Measurements from ENCODE around the gene CLCN5.
"Not testable (repeated sequence)": the region's sequence is repeated elsewhere in the genome, so short reads cannot be mapped to it uniquely, and the experiment has no call there.

Gene CLCN5

DNA sequence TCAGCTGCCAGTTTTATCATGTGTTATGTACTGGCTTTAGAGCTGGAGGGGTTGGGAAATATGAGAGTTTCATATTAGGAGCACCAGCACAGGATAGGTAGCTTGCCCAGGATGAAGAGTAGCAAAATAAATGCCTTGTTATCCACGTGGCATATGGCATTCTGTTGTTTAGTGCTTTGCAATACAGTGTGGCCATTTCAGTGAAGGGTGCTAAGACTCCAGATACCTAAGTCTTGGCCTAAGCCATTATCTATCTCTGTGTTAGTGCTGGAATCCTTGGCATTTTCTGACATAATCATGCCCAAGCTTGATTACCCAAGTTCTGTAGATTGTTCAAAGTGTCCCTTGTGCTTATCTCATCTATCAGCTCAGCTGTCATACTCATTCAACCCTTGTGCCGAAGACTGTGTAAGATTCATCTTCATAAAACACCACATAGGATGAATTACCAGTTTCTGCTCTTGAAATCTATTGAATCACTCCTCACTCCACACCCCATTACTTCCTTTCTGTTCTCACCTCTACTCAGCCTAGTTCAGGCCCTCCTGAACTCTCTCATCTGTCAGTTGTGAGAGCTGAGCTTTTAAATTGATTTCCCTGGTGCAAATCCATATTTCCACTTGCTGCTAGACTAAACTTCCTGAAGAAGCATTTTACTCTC lies 73.5 kb downstream of the CLCN5 start:
- no peak for DNase-seq (ENCODE audit: low read depth in 2 of 2)

DNA sequence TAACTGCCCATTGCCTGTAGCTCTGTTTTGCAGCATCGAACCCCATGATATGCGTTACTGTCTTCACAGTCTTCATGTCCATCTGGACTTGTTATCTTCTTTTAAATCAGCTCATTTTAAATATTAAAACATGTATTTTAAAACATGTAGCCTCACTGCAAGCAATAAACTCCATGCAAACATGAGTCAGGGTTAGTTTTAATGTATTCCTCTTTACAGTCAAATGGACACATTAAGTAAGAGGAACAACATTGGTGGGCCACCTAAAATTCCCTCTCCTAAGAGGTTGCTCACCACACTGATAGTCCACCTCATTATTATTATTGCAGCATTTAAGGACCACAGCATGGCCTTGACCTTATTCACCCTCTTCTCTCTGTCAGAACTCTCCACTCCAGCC lies 74.1 kb downstream of the CLCN5 start:
- no peak for DNase-seq (ENCODE audit: low read depth in 2 of 2)

DNA sequence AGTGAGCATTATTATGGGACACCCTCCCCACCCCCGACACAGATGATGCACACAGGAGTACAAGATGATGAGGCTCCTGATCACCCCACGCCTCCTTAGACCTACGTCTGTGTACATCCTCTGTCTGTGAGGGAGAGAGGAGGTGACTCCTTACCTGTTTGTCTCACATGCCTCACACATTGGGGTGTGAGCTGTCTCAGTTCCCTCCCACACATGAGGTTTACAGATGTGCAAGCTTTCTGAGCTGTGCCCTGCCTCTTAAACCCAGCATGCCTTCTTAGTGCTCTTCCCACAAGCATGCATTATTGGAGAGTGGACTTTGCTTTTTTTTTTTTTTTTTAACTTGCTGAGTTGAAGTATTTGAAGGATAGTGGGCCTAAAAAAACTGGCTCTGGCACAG lies 76.7 kb downstream of the CLCN5 start:
- no peak for DNase-seq (ENCODE audit: low read depth in 2 of 2)

DNA sequence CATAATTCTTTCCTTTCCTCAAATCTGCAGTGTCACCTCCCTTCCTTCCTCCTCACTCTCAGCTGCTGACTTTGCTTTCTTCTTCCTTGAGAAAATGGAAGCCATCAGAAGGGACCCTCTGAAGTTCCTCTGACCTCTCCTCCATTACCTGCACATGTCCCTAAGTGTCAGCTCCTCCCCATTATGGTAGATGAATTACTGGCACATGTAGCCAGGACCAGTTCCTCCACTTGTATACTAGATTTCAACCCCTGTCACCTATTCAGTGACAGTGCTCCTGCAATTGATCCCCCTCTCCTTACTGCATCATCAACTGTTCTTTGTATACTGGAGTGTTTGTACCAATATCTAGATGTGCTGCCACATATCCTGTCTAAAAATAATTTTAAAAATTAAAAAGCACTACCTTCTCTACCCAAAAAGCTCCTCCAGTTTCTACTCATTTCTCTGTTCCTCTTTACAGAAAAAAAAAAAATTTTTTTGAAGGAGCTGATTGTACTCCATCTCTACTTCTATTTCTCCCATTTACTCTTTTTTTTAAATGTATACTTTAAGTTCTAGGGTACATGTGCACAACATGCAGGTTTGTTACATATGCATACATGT lies 78.6 kb downstream of the CLCN5 start:
- DNase-seq (ENCODE audit: low read depth in 2 of 2), result no peak

DNA sequence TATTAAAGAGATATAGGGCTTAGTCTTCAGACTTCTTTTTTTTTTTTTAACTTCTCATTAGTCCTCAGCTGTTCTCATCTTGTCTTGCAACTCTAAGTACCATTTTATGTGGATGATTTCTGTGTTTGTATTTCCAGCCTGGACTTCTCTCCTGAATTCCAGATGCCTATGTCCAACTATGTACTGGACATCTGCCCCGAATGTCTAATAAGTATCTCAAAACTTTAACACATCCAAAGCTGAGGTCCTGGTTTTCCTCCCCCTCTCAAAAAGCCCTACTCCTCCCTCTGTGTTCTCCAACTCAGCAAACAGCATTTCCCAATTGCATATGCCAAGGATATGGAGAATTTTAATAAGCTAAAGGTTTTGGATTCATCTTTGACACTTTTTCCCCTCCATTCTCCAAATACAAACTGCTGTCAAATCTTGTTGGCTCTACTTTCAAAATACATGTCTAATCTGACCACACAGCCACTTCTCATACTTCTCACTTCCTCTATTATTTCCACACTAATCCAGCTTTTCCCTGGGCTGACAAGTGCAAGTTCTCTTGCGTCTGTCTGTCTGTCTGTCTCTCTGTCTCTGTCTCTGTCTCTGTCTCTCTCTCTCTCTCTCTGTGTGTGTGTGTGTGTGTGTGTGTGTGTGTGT lies 79.8 kb downstream of the CLCN5 start:
- DNase-seq (ENCODE audit: low read depth in 2 of 2), result no peak

DNA sequence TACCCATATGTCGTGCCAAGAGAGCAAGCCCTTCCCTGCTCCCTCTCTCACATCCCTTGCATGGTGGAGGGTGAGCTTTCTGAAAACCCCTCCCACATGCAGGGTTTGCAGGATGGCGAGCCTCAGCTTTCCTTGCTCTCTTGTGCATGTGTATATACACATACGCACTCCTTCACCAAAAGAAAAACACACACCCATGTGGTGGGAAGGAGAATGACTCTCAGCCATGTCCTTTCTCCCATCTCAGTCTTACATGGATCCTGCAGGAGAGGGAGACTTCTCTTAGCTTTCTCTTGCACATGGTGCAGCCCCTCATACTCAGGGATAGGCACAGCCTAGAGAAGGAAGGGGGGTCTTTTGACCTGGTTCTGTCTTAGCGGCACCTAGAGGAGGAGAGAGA lies 81.1 kb downstream of the CLCN5 start:
- DNase-seq (ENCODE audit: low read depth in 2 of 2), result no peak

DNA sequence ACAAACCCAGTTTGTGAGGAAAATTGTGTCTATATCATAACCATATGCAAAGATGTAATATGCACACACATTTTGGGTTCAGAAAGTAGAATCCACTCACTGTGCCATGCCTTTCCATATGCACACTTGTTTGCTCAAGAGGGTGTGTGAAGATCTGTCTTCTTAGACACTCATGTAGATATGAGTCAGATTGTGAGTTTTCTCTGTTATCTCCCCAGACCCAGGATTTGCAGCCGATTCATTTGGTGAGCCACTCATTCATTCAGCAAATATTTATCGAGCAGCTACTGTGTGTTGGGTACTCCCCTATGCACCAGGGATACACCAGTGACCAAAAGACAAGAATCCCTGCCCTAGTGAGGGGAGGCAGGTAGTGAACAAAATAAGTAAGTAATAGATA lies 81.5 kb downstream of the CLCN5 start:
- no peak for DNase-seq (ENCODE audit: low read depth in 2 of 2)

DNA sequence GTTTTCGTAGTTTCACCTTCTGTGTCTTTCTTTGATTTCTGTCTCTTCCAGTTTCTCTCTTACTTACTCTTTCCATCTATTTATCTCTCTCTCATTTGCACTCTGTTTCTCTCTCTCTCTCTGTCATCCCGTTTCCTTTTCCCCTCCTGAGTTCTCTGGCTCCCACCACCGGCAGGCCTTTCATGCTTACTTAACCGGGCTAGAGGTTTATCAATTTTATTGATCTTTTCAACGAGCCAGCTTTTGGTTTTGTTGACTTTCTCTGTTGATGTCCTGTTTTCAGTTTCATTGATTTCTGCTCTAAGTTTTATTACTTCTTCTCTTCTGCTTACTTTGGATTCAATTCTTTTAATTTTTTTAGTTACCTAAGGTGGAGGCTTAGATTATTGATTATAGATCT lies 103.2 kb downstream of the CLCN5 start:
- not testable (repeated sequence) for DNase-seq (ENCODE audit: low read depth in 2 of 2)

DNA sequence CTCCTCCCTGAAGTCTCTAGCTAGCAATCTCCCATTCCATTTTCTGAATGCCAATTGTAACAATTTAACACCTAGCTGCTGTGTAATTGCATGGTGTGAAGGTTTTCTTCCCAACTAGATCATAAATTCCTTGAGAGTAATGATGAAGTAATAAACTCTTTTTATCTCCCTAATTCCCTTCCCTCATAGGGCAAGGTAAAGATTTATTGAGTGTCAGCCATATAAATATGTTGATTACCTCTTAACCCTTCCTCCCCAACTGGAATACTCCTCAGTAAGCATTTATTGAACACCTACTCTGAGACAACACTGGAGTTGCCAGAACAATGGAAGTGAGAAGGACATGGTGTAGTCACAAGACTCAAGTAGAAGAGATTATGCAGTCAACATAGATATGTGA lies 112.7 kb downstream of the CLCN5 start:
- no peak for DNase-seq (ENCODE audit: low read depth in 2 of 2)

DNA sequence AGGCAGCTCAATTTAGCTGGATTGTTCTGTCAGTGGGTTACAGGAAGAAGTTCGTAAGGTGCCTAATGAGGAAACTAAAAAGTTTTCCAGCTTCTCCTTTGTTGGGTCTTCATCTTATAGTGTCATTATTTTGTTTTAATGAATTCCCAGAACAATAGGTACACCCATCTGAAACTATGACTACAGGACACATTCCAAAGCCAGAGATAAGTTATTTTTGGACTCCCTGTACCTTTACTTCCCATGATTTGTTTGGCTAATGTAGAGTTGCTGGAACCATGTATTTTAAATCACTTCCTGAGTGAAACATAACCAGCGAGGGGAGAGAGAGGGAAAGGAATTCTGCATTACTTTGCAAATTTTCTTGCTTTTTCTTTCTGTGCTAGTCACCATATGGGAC lies 114.0 kb downstream of the CLCN5 start:
- DNase-seq (ENCODE audit: low read depth in 2 of 2), result no peak

DNA sequence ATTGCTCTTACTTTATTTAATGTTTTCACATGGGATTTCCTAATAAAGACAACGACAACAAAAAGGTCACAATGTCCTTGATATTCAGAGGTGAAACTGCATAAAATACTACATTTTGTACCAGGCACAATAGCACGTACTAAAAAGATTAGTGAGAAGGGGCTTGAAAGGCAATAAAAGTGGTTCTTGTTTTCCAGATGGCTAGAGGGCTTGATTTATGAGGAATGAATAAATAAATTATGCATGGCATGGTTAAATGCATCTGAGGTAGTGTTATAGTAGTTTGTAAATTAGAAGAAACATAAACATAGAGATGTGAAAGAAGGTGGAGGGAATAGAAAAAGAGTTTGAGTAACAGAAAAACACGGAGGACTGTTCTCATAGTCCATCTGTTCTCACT lies 123.4 kb downstream of the CLCN5 start:
- no peak for DNase-seq (ENCODE audit: low read depth in 2 of 2)

DNA sequence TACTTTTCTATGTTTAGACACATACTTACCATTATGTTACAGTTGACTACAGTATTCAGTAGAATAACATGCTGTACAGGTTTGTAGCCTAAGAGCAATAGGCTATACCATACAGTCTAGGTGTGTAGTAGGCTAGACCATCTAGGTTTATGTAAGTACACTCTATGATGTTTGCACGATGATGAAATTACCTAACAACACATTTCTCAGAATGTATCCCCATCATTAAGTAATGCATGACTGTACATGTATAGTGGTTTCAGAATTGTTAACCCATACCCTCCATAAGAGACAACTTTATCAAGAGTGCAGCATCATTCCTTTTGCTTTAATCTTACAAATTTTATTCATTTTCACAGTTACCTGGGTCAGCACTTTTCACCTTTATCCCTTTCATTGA lies 126.8 kb downstream of the CLCN5 start:
- no peak for DNase-seq (ENCODE audit: low read depth in 2 of 2)

DNA sequence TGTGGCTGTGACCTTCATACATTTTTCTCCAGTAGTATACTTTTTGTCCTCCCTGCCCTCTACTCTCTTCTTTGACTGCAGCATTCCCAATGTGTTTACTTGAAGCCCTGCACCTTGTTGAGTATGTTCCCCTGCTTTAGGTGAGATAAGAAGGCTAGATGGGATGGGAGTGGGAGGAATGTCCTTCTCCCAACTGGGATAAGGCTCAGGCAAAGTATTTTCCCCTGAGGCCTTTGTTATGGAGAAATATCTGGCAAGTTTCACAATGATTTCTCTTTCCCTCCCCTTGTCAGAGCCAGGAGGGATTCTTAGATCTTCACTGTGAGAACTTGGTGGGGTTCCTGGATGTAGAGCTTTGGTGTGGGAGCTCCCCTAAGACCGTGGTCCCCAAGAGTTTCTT lies 131.8 kb downstream of the CLCN5 start:
- no peak for DNase-seq (ENCODE audit: low read depth in 2 of 2)

DNA sequence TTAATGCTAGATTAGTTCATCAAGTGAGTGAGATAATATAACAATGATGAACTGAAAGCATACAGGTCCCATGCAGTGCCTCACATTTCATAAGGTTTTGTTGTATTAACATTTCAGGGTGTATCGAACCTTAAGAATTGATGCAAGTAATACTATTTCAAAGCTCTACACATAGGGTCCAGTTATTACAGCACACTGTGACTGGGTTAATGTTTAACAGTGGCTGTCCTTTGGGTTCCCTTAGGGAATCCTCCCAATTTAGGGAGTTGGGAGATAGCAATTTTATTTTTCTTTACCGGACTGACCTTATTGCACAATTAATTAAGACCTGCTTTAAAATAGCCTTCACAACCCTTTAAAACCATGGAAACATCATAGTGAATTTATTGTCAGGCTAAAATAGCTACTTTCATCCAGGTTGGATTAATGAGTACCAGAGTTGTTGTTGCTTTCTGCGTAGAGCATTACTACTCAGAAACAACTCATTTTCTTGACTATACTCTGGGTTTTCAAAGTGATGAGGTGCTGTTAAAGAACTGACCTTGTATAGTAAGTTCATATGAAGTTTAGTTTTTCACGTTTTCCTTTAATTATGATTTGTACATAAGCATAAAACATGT lies 144.0 kb downstream of the CLCN5 start:
- DNase-seq (ENCODE audit: low read depth in 2 of 2), result no peak

DNA sequence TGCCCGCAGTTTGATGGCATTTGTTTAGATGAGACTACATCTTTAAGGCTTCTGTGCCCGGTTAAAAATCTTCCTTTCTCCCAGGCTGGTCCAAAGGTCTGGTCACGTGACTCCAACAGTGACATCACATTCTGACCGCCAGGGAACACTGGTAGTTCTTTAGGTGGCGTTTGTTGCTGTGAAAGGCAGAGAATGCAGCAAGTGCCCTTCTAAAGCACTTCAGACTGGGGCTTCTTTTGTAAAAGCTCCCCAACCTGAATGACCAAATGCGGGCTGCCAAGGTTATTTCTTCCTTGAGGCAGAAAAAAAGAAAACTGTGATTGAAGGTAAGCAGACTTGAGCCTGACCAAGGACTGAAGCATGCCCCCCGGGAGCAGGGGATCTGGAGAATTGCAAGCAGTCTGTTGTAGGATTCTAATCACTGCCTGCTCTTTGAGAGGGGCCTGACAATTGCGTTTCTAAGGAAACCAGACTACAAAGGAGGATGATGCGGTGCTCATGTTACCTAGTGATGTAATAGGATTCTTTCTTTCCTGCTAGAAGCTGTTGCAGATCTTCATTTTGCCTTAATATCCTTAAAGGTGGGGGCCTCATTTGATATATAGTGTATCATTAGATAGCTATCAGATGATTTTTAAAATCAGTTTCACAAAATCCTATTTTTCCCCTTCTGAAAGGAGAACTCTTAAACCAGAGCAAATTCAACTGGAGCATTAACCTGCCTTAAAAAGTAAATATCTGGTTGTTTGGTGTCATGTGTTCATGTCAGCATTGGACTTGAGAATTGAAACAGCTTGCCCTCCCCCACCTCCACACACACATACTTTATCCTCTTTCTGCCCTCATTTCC lies 145.3 kb downstream of the CLCN5 start:
- no peak for DNase-seq (ENCODE audit: low read depth in 2 of 2)

DNA sequence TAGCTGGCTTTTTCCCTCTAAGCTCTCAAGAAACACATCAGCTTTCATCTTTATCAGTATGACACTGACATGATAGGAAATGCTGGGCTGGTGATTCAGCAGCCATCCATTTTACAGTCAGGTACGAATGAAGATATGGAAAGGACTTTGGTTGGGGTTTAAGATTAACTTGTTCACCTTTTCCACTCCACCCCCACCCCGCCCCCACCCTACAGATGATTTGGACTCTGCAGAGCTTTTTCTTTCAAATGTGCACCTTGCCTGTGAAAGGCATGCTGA lies 145.8 kb downstream of the CLCN5 start:
- no peak for DNase-seq (ENCODE audit: low read depth in 2 of 2)

DNA sequence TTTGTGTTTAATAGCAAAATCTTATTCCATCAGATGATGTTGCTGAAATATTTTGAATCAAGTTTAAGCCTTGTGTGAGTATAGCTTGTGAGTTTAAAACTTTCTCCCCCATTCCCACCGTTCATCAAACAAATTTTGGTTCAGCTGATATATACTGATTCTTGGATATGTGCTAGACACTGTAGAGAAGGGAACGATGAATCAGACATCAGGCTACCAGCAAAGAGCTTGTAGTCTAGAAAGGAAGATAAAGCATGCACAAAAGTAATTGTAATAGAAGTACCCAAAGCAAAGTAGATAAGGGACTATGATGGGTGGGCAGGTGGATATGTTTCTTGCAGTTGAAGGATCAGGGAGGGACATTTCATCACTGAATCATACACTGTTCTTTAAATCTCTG lies 146.5 kb downstream of the CLCN5 start:
- no peak for DNase-seq (ENCODE audit: low read depth in 2 of 2)

DNA sequence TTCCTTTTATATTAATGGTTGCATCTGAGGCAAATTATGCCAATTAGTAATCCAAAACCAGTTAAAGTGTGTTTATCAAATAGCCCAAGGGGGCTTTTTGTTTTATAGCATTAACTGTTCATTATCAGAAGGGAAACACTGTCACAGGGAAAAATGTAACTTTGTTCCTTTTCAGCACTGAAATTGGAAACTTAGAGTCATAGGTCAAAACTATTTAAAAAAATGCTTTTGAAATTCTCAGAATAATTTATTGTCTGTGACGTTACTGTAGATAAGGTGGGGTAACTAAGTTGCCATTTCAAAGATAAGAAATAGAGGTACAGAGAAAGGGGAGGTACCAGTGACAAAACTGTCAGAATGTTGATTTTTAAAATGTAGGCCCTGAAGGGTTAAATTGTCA lies 149.1 kb downstream of the CLCN5 start:
- no peak for DNase-seq (ENCODE audit: low read depth in 2 of 2)

DNA sequence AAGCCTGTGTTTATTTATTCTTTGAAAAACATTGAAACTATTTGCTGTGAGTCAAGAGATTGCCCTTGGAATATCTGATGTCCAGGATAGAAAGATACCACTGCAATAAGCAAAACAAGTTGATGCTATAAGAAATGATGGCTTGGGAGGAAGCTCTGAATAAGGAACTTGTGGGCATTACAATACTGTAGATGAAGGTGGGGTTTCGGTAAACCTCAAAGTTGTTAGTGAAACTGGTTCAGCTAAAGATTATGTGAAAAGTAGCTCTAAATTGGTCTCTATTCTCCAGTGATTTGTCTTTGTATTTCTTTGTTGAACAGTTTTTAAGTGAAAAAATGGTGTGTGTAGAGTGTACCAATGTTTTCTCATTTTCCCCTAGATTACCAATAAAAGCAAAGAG lies 149.7 kb downstream of the CLCN5 start:
- no peak for DNase-seq (ENCODE audit: low read depth in 2 of 2)

DNA sequence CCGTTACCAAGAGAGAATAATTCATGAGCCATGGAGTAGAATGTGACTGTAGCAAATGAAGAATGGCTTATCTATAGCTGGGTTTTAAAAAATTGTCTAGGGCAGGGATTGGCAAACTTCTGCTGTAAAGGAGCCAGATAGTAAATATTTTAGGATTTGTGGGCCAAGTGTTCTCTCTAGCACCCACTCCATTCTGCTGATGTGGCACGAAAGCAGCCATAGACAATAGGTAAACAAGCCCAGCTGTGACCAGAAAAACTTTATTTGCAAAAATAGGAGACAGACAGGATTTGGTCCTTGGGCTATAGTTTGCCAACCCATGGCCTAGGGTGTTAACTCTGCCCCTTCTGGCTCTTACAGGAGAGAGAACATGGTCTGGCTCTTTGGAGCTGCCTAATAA lies 151.2 kb downstream of the CLCN5 start:
- DNase-seq (ENCODE audit: low read depth in 2 of 2), result no peak

DNA sequence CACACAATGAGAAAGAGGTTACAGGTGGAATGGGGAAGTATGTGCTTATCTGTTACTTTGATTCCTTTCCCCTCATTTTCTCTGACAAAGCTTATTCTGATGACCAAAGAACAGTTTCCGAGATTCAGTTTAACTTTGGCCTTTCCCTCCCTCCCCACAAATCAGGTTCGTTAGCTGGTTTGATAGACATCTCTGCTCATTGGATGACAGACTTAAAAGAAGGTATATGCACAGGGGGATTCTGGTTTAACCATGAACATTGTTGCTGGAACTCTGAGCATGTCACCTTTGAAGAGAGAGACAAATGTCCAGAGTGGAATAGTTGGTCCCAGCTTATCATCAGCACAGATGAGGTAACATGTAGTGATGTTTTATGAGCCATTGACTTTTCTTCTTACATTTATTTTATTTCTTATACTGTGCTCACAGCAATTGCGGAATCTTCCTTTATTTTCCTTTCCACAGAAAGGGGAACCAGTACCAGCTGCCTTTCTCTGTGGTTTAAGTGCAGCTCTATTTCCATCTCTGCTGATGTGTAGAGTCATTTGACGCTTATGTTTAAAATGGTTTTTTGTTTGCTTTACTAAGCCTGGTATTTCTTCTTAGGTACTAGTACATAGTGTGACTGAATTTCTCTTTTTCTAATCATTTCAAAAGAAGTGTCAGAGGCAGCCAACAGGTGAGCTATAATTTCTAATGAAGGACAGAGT lies 153.4 kb downstream of the CLCN5 start:
- DNase-seq (ENCODE audit: low read depth in 2 of 2), result no peak
